GM12878 (cell line): ENCODE measurements around the gene LTC4S. TPM values are rescaled to one million over a fixed set of nuclear protein-coding genes. Genes with fewer than 3 reads are reported as not detected.

Experiments
- ATAC-seq: fragments of 200-7000 bp; cut with Tn5 transposase; 3 replicates; pipeline ENCODE4 v1.9.1; 2020; ENCODE audit warnings: mild to moderate bottlenecking, moderate library complexity
- BruUV-seq: library from RNA; stranded (reverse); fragments of 400-500 nt; replicated peaks from 2 replicates; lab custom pipeline; 2021; lab: Mats Ljungman, UMichigan
- CTCF ChIA-PET: fragments of 300-600 bp; sonication (Branson Sonifier 250); formaldehyde crosslinking; extraction: SDS; loops from one replicate; lab custom pipeline; 2021; ENCODE audit warnings: inconsistent platforms; lab: Yijun Ruan, JAX
- POLR2A ChIA-PET: fragments of 350-600 bp; formaldehyde crosslinking; extraction: SDS; loops from one replicate; lab custom pipeline; 2021; ENCODE audit warnings: inconsistent platforms; lab: Charles Lee
- RAD21 ChIA-PET: fragments of 300-600 bp; sonication (Branson Sonifier 250); formaldehyde crosslinking; loops from one replicate; lab custom pipeline; 2023; ENCODE audit warnings: antibody characterized with exemption; ENCODE audit not compliant: unreplicated experiment; lab: Charles Lee
- SMC1A ChIA-PET: fragments of 300-600 bp; sonication (Branson Sonifier 250); formaldehyde crosslinking; loops from one replicate; lab custom pipeline; 2023; ENCODE audit not compliant: unreplicated experiment, uncharacterized antibody; lab: Charles Lee
- DNase-seq: peaks from one replicate; pipeline ENCODE4 v3.0.0-alpha.2; 2011; ENCODE audit warnings: low read depth, low spot score
- FAIRE-seq: peaks from 3 replicates; lab custom pipeline; 2011; peaks lifted over from hg19 to GRCh38; lab: Jason Lieb, UNC
- H2AFZ ChIP-seq: 2 replicates; pipeline ENCODE4 v1.6.0; 2011; ENCODE audit warnings: low read depth, low read length, control low read depth; ENCODE audit not compliant: control insufficient read depth
- H3K27ac ChIP-seq: 2 replicates; pipeline ENCODE4 v1.5.1; 2011; ENCODE audit warnings: control low read depth; ENCODE audit not compliant: control insufficient read depth, insufficient read depth
- H3K27me3 ChIP-seq, 2 experiments: replicated peaks in 1 of 2; 2 replicates each; pipeline versions ENCODE4 v1.6.0 to v1.6.1; 2011; ENCODE audit warnings: low read length in 1 of 2; ENCODE audit not compliant: control insufficient read depth in 2 of 2, insufficient read depth in 2 of 2
- H3K36me3 ChIP-seq, 2 experiments: 2 replicates each; pipeline ENCODE4 v1.5.1; 2011; ENCODE audit warnings: low read length in 1 of 2; ENCODE audit not compliant: control insufficient read depth in 2 of 2, insufficient read depth in 2 of 2
- H3K4me1 ChIP-seq: 2 replicates; pipeline ENCODE4 v1.6.1; 2011; ENCODE audit warnings: mild to moderate bottlenecking, low read length, moderate library complexity, mixed read lengths; ENCODE audit not compliant: control insufficient read depth, insufficient read depth
- H3K4me2 ChIP-seq: 2 replicates; pipeline ENCODE4 v1.6.0; 2011; ENCODE audit warnings: control low read depth; ENCODE audit not compliant: control insufficient read depth, insufficient read depth
- H3K4me3 ChIP-seq: fragments of 200-600 bp; sonication (generic); 2 replicates; pipeline ENCODE4 v1.5.1; 2016
- H3K79me2 ChIP-seq: 2 replicates; pipeline ENCODE4 v1.6.0; 2011; ENCODE audit warnings: low read length; ENCODE audit not compliant: control insufficient read depth, insufficient read depth
- H3K9ac ChIP-seq: 2 replicates; pipeline ENCODE4 v1.8.0; 2011; ENCODE audit warnings: low read length, control low read depth, mixed read lengths; ENCODE audit not compliant: control insufficient read depth, insufficient read depth
- H3K9me3 ChIP-seq: replicated peaks from 3 replicates; pipeline ENCODE4 v1.5.1; 2011; ENCODE audit warnings: mild to moderate bottlenecking, low read length; ENCODE audit not compliant: control insufficient read depth, insufficient read depth
- H4K20me1 ChIP-seq: 2 replicates; pipeline ENCODE4 v1.6.0; 2011; ENCODE audit not compliant: control insufficient read depth, insufficient read depth
- BCL3 ChIP-seq: IDR thresholded peaks from 2 replicates; pipeline ENCODE4 v1.6.1; 2011; ENCODE audit warnings: borderline replicate concordance, low read depth, mild to moderate bottlenecking, moderate library complexity, low read length; ENCODE audit not compliant: insufficient read depth, poor library complexity, severe bottlenecking
- BRCA1 ChIP-seq: IDR thresholded peaks from 2 replicates; pipeline ENCODE4 v1.6.1; 2011; ENCODE audit warnings: low read depth, low read length, improper control_type of control experiment
- CHD4 ChIP-seq: fragments of 200-600 bp; sonication (generic); IDR thresholded peaks from 2 replicates; pipeline ENCODE4 v1.6.1; 2016; ENCODE audit warnings: mild to moderate bottlenecking
- EZH2 ChIP-seq: IDR thresholded peaks from 2 replicates; pipeline ENCODE4 v1.6.1; 2012; ENCODE audit warnings: low read depth, mild to moderate bottlenecking, control low read depth, inconsistent platforms, low read length, borderline replicate concordance; ENCODE audit not compliant: control insufficient read depth
- HSF1 ChIP-seq: fragments of 150-350 bp; IDR thresholded peaks from 2 replicates; pipeline ENCODE4 v1.6.1; 2014; ENCODE audit warnings: mild to moderate bottlenecking, low read depth, low read length
- RAD21 ChIP-seq: IDR thresholded peaks from 2 replicates; pipeline ENCODE4 v1.6.1; 2011; ENCODE audit warnings: mild to moderate bottlenecking, low read depth, low read length, moderate library complexity; ENCODE audit not compliant: insufficient read depth
- SKIL ChIP-seq: fragments of 450-650 bp; IDR thresholded peaks from 2 replicates; pipeline ENCODE4 v1.6.1; 2017; ENCODE audit warnings: mild to moderate bottlenecking, low read depth, inconsistent platforms; ENCODE audit not compliant: poor library complexity, severe bottlenecking
- SMAD1 ChIP-seq: fragments of 450-650 bp; IDR thresholded peaks from 2 replicates; pipeline ENCODE4 v1.6.1; 2018; ENCODE audit warnings: mild to moderate bottlenecking, low read depth; ENCODE audit not compliant: partially characterized antibody
- SRF ChIP-seq, 2 experiments: IDR thresholded peaks; 2 replicates each; pipeline ENCODE4 v1.6.1; 2011; ENCODE audit warnings: low read depth in 2 of 2, low read length in 2 of 2, mild to moderate bottlenecking in 1 of 2, moderate library complexity in 1 of 2
- USF1 ChIP-seq: IDR thresholded peaks from 2 replicates; pipeline ENCODE4 v1.6.1; 2011; ENCODE audit warnings: borderline replicate concordance, low read depth, mild to moderate bottlenecking, moderate library complexity, mixed read lengths, low read length; ENCODE audit not compliant: insufficient read depth; ENCODE audit errors: extremely low read length
- ZBTB11 ChIP-seq: fragments of 450-650 bp; formaldehyde crosslinking; IDR thresholded peaks from 2 replicates; pipeline ENCODE4 v1.5.0; 2022; ENCODE audit warnings: mild to moderate bottlenecking, missing genetic modification characterization
- WGBS: methylation state at CpG from one replicate; pipeline ENCODE4 v1.1.6; 2016; ENCODE audit warnings: low lambda C conversion rate; ENCODE audit not compliant: insufficient replicate concordance, insufficient coverage; ENCODE audit errors: missing lambda C conversion rate; 5-methylcytosine and 5-hydroxymethylcytosine counted together
- in situ Hi-C: fragments of 300-500 bp; cut with MboI; formaldehyde crosslinking; loops from 9 replicates; pipeline ENCODE4 v1.14.3; 2018; ENCODE audit warnings: mixed read lengths
- intact Hi-C: fragments of 100-400 bp; cut with micrococcal nuclease; formaldehyde crosslinking; loops from one replicate; pipeline ENCODE4 v1.14.2; 2022; ENCODE audit not compliant: unreplicated experiment
- polyA plus RNA-seq, 11 experiments: library from polyadenylated mRNA; depleted of rRNA in 4 of 11; unstranded in 6 of 11; stranded (reverse) in 5 of 11; fragments of >200 nt; fragmentation: Nextera tagmentation in 4 of 11; fragmentation: Illumina TruSeq in 1 of 11; extraction: Ambion mirVana in 4 of 11; extraction: Trizol in 1 of 11; gene quantifications; 1 replicate in 1 of 11; 2 replicates in 10 of 11; pipeline versions ENCODE4 v1.2.1 to v1.2.3, GENCODE V29; 2011 to 2016; ENCODE audit warnings: inconsistent platforms in 2 of 11, missing spikeins in 2 of 11, low read depth in 1 of 11
- total RNA-seq, 4 experiments: library from RNA; depleted of rRNA in 3 of 4; stranded (reverse); fragments of >200 nt in 3 of 4; fragmentation: Illumina TruSeq in 1 of 4; extraction: Trizol in 1 of 4; gene quantifications; 2 replicates each; pipeline versions ENCODE4 v1.2.1 to v1.2.3, GENCODE V29; 2013 to 2021

LTC4S gene
- total and polyA plus RNA-seq, 10 of the 15 experiments (the other 5 are each of a cell fraction or from before 2014, with no cell fraction given) = 0.78 to 3.6 (median 1.8) TPM; not detected in 5

- ATAC-seq (peak; percentile 75), DNase-seq (peak; percentile 82), FAIRE-seq (peak; percentile 91)
- no TSS peak for BruUV-seq
- Histone ChIP-seq H3K36me3 (peaks cover under 1 to 4% of the 10 kb centered on the region in 2 experiments), H3K4me1 (peaks cover 38% of the 10 kb centered on the region), H2AFZ (peak overlapping the region; percentile 58), H3K79me2 (peaks cover 27% of the 10 kb centered on the region), H3K27ac (peak overlapping the region; percentile 96), H3K9ac (peak overlapping the region; percentile 63), H4K20me1 (peaks cover 11% of the 10 kb centered on the region), H3K4me3 (peak overlapping the region; percentile 65), H3K4me2 (peak overlapping the region; percentile 99), H3K27me3 (no peaks in the 10 kb centered on the region), H3K9me3 (no peaks in the 10 kb centered on the region)
- ChIA-PET RAD21 (no interaction called here), CTCF (interaction anchor here (0.6 to 2.0 kb wide), 2 partner anchors 15 to 33 kb away, joined by 3 to 5 read pairs; no protein-coding TSS in a partner anchor), SMC1A (interaction anchor here (1.0 kb wide), 1 partner anchor 56 kb away, joined by 3 read pairs; no protein-coding TSS in a partner anchor), POLR2A (interaction anchor here (0.6 to 1.8 kb wide), 8 partner anchors 10 to 122 kb away, joined by 3 to 9 read pairs (median 4); no protein-coding TSS in a partner anchor)
- in situ Hi-C loops = loop anchor here (10.0 to 25.0 kb wide), 2 partner anchors 993 to 1694 kb away; partner anchors contain the start of gene MGAT1
- WGBS = under 1% methylated on average over 28 of the region's 35 CpGs
- intact Hi-C loops = loop anchor here (1.0 kb wide), 1 partner anchor 12 kb away; no protein-coding TSS in a partner anchor
- TF ChIP-seq BRCA1 (no peak), SRF (IDR thresholded peaks at IDR 0.05; ENCODE audit: low read depth in 2 of 2, low read length in 2 of 2) (no peak), SKIL (no peak), RAD21 (no peak), EZH2 (no peak), CHD4 (no peak), BCL3 (peak; percentile 77), HSF1 (no peak), ZBTB11 (no peak), USF1 (peak; percentile 90), SMAD1 (no peak)
These were observed 25.0 kb downstream of the LTC4S start for GRCh38 chr5:179818746-179819295.
